HG02588 (cell line): ENCODE results near the gene SLX9.

Experiments used
- ATAC-seq: cut with Tn5 transposase; IDR thresholded peaks from one replicate; pipeline ENCODE4 v1.9.1; 2021; ENCODE audit warnings: mild to moderate bottlenecking, moderate library complexity; ENCODE audit not compliant: unreplicated experiment

Gene SLX9

GRCh38 chr21:44999972-45000636 lies 60.3 kb downstream of the SLX9 start:
- ATAC-seq = no peak

GRCh38 chr21:45000637-45001133 lies 60.9 kb downstream of the SLX9 start:
- ATAC-seq = no peak

- no peak for ATAC-seq
These were observed 61.6 kb downstream of the SLX9 start for GRCh38 chr21:45001134-45002095.

- ATAC-seq = no peak
These were observed 62.8 kb downstream of the SLX9 start for GRCh38 chr21:45002381-45003204.

- ATAC-seq = no peak
These were observed 63.7 kb downstream of the SLX9 start for GRCh38 chr21:45003331-45004058.

- no peak for ATAC-seq
These were observed 64.2 kb downstream of the SLX9 start for GRCh38 chr21:45004059-45004422.

- ATAC-seq = no peak
These were observed 64.8 kb downstream of the SLX9 start for GRCh38 chr21:45004481-45005247.

- no peak for ATAC-seq
These were observed 66.8 kb downstream of the SLX9 start for GRCh38 chr21:45006536-45007095.

GRCh38 chr21:45009616-45010015 lies 69.8 kb downstream of the SLX9 start:
- ATAC-seq = no peak

GRCh38 chr21:45010096-45010495 lies 70.3 kb downstream of the SLX9 start:
- ATAC-seq = no peak

GRCh38 chr21:45010860-45011259 lies 71.0 kb downstream of the SLX9 start:
- ATAC-seq = no peak

- no peak for ATAC-seq
These were observed 71.6 kb downstream of the SLX9 start for GRCh38 chr21:45011426-45011825.

GRCh38 chr21:45011911-45012661 lies 72.3 kb downstream of the SLX9 start:
- no peak for ATAC-seq

- no peak for ATAC-seq
These were observed 72.9 kb downstream of the SLX9 start for GRCh38 chr21:45012662-45013259.

- ATAC-seq = no peak
These were observed 73.5 kb downstream of the SLX9 start for GRCh38 chr21:45013260-45013841.

GRCh38 chr21:45014747-45015468 lies 75.1 kb downstream of the SLX9 start:
- ATAC-seq = no peak

GRCh38 chr21:45015469-45015860 lies 75.6 kb downstream of the SLX9 start:
- ATAC-seq = no peak
